GM13976 (cell line): ENCODE measurements around the gene PLXNA2.

Experiments used
- DNase-seq: peaks from one replicate; pipeline ENCODE4 v3.0.0; 2012; ENCODE audit warnings: low spot score
- CTCF ChIP-seq: IDR thresholded peaks from 2 replicates; pipeline ENCODE4 v1.5.1; 2012; ENCODE audit warnings: borderline replicate concordance, mild to moderate bottlenecking; ENCODE audit not compliant: insufficient read depth; ENCODE audit errors: extremely low read depth, missing control alignments, control extremely low read depth
- in situ Hi-C: fragments of 300-500 bp; cut with MboI; formaldehyde crosslinking; loops from one replicate; pipeline ENCODE4 v1.12.0; 2022; ENCODE audit warnings: low sequenced_read_pairs, mixed read lengths, inconsistent platforms; ENCODE audit not compliant: unreplicated experiment

Gene PLXNA2

GRCh38 chr1:208068407-208068806, 175.8 kb downstream of the PLXNA2 start:
- DNase-seq, result no peak
- no peak for TF ChIP-seq CTCF
- in situ Hi-C loops, result no loop called here

- no peak for DNase-seq
- in situ Hi-C loops, result no loop called here
- TF ChIP-seq CTCF, result no peak
These were observed 177.6 kb downstream of the PLXNA2 start for GRCh38 chr1:208066583-208066982.

GRCh38 chr1:208065862-208066261, 178.3 kb downstream of the PLXNA2 start:
- no peak for DNase-seq
- TF ChIP-seq CTCF, result no peak
- in situ Hi-C loops, result no loop called here

GRCh38 chr1:208061632-208062031, 182.6 kb downstream of the PLXNA2 start:
- DNase-seq, result no peak
- no peak for TF ChIP-seq CTCF
- in situ Hi-C loops, result no loop called here

GRCh38 chr1:208061118-208061517, 183.1 kb downstream of the PLXNA2 start:
- in situ Hi-C loops, result no loop called here
- DNase-seq, result no peak
- no peak for TF ChIP-seq CTCF

- DNase-seq, result no peak
- in situ Hi-C loops, result no loop called here
- TF ChIP-seq CTCF, result no peak
These were observed 183.8 kb downstream of the PLXNA2 start for GRCh38 chr1:208060215-208060869.
